GM18517 (cell line): ENCODE results near the gene C2orf76.

Experiments
- ATAC-seq: cut with Tn5 transposase; IDR thresholded peaks from one replicate; pipeline ENCODE4 v1.9.1; 2021; ENCODE audit warnings: mild to moderate bottlenecking, moderate library complexity; ENCODE audit not compliant: unreplicated experiment

The C2orf76 gene

GRCh38 chr2:119338826-119339561, 27.6 kb downstream of the C2orf76 start:
- peak; percentile 97 for ATAC-seq

DNA sequence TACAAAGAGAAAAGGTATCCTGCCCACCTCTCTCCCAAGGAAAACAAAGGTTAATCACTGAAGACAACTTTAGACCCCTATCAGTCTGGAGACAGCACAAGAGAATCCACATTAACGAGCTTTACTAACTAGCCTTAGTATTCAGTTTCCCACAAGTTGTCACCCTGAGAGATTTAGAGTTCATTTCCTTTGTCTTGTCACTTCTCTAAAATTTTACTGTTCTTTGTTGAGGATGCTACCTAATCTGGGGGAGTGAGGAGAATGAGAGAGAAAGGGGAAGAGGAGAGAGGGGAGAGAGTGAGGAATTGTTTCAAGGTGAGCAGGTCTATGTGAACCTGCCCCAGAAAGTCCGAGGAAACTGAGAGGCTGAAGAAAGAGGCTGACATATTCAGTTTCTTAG, 28.4 kb downstream of the C2orf76 start:
- no peak for ATAC-seq

DNA sequence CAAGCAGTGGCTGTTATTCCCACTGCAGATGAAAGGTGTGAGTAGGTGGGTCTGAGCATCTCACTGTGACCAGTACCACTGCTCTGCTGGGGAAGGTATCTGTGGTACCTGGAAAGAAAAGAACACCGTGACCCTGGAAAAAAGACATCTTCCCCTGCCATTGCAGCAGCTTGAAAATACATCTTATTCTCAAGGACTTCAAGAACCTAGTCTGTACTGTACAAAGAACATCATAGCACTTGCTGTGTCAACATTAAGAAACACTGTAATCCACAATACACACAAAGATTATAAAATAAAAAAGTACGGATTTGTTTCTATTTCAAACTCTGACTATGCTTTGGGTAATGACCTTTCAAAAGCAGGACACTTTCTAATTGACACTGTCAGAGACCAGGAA, 28.9 kb downstream of the C2orf76 start:
- no peak for ATAC-seq

- no peak for ATAC-seq
Observed at GRCh38 chr2:119333833-119334232, 32.8 kb downstream of the C2orf76 start.

DNA sequence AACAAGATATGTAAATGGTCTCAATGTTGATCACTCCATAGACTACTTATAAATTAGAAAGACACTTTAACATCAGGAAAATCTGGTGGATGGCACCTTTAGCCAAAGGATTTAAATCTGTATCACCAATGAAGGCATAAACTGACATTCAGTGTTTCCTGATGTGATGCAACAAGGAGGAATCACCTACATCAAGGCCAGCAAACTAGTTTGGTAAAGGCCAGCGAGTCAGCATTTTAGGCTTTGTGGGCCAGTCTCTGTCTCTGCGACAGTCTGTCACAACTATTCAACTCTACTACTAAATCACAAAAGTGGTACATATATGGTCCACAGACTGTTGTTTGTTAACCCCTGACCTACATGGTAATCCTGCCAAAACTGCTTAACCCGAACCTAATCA, 33.3 kb downstream of the C2orf76 start:
- ATAC-seq = no peak

DNA sequence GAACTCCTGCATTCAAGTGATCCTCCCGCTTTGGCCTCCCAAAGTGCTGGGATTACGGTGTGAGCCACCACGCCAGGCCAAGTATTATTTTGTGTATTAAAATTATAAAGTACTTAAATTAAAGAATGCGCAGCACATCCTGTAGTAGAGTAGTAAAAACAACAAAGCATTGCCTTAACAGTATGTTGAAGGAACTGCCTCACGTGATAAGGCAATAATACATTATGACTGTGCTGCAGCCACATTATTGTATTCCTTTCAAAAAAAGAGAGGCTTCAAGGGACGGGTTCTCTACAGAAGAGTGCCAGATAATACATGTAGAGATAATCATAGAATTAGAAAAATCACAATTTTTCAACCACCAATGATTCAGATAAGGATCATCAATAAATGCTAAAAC, 33.7 kb downstream of the C2orf76 start:
- ATAC-seq = no peak

GRCh38 chr2:119327431-119327830, 39.2 kb downstream of the C2orf76 start:
- ATAC-seq = no peak

GRCh38 chr2:119326938-119327337, 39.7 kb downstream of the C2orf76 start:
- ATAC-seq = no peak

DNA sequence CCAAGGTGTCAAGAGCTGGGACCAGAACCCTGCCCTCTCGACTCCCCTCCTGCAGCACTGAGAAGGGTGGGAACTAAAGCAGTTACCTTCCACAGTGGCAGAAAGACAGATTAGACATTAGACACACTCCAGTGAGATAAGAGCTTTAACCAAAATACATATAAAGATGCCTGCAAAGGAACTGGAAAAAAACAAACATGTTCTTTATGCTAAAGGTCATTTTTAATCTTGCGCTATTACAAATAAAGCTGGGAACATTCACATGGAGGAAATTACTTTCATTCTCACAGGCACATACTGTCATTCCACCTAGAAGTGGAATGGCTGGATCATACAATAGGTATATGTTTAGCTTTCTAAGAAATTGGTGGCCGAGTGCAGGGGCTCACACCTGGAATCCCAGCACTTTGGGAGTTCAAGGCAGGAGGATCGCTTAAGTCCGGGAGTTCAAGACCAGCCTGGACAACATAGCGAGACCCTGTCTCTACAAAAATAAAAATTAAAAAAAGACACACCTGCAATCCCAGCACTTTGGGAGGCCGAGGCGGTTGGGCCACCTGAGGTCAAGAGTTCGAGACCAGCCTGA, 41.9 kb downstream of the C2orf76 start:
- ATAC-seq = no peak

GRCh38 chr2:119323459-119323858, 43.2 kb downstream of the C2orf76 start:
- ATAC-seq = no peak

DNA sequence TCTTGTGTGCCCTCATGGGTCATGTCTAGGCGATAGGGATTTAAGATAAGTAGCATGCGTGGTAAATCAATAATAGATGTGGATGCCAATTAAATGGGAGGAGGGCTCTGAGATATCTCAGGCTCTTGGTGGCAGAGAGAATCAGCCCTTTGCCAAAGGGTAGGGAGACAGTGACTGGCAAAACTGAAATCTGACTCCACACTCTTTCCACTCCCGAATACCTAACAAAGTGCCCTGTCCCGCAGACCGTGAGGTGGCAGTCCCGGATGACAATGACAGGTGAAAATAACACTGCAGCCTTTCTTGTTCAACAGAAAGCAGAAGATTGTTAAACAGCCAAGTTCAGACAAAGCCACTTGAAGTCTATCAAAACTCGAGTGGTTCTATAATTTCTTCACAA, 47.0 kb downstream of the C2orf76 start:
- no peak for ATAC-seq

- ATAC-seq = no peak
Observed at GRCh38 chr2:119317554-119317953, 49.1 kb downstream of the C2orf76 start.

GRCh38 chr2:119316066-119316465, 50.6 kb downstream of the C2orf76 start:
- ATAC-seq = no peak

DNA sequence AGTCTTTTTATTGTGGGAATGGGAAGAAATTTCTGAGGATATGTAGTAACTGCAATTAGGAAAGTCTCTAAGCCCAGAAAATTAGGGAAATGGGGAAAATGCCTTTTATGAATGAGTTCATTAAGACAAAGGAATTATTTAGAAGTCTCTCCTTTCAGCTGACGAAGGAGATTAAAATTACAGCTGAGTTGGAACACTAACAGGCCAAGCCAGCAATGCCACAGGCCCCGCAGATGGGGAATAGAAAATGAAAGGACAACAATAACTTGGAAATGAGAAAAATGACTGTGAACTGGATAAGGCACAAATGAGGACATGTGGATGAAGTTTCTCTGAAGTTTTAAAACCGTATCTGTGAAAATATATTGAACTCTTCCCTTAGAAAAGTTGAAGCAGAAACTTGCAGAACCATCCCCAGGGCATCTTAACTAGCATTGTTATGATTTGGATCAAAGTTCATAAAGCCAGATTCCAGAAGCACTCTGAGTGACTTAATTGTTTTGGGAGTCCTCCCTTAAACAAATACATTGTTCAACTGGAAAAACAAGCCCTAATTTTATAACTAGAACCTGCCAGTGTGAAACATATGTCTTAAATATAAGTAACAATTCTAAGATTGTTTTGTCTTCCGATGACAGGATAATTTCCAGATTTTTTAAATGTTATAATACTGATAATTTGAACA, 51.3 kb downstream of the C2orf76 start:
- ATAC-seq = no peak

DNA sequence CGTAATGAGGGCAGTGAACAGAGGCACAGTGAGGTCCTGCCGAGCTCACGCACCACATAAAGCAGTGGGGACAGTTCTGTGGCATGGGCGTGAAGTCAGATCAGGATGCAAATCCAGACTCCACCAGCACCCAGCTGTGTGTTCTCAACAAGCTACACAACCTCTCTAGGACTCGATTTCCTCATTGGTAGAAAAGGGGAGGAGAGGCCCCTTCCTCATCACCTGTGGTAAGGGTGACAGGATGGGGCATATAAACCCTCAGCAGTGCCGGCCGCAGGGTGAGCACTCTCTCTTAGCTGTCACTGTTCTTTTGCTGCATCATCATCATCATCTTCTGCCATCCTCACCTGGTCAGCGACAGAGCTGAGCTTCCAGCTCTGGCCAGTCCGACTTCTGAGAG, 54.8 kb downstream of the C2orf76 start:
- ATAC-seq = no peak

- no peak for ATAC-seq
Observed at GRCh38 chr2:119311371-119311770, 55.3 kb downstream of the C2orf76 start.

- ATAC-seq = no peak
Observed at GRCh38 chr2:119308793-119309330, 57.8 kb downstream of the C2orf76 start.

DNA sequence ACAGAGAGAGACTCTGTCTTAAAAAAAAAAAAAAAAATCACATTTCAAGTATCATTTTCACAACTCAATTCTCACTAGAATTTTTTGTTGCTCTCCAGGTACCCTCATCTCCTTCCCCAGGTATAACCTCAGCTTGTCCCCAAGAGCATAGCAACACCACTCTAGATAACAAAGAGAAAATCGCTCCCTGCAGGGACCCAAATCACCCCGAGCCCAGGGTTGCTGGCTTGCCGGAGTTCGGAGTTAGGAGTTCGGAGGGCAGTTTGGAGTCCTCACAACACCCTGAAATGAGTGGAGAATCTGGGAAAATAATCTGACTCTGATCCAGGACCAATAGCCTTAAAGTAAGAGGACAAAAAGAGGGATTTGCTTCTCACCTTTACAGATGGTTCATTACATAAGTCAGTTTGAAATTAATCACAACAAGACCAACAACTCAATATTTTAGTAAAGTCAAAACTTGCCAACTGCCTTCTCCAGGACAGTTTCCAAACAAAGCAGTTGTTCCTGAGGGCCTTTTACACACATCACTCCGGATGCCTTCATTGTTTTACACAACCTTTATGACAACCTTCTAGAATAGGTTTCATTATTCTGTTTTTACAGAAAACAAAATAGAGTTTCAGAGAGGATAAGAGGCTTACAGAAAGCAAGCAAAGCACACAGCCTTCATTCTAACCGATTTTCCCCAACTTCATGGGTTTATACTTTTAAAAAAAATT, 59.1 kb downstream of the C2orf76 start:
- ATAC-seq = no peak

- no peak for ATAC-seq
Observed at GRCh38 chr2:119306196-119306590, 60.4 kb downstream of the C2orf76 start.

- no peak for ATAC-seq
Observed at GRCh38 chr2:119305497-119306195, 61.0 kb downstream of the C2orf76 start.

DNA sequence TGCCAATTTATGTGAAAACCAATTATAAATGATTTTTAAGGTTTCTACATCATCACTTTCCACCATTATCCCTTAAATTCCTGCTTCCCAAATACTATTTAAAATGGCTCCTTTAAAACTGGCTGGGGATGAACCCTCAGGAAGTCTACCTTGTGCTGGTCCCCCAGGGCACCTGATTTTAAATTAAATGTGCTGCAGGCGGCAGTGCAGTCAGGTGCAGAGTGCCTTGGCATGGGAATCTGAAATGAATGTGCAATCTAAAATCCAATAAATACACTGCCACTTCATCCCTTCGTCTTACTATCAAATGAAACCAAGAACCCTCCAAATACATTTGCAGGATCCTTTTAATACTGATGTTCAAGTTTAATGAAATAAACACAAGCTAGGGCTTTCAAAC, 61.8 kb downstream of the C2orf76 start:
- ATAC-seq = no peak
